Measurements from ENCODE around the gene TMEM81. TPM values are rescaled to one million over a fixed set of nuclear protein-coding genes. Genes with fewer than 3 reads are reported as not detected.
A peak's percentile ranks its signal among the peaks of the same experiment; 100 is the strongest.

The TMEM81 gene
- total and polyA plus RNA-seq, 10 donors, result 2.4 to 5.4 (median 3.4) TPM

GRCh38 chr1:205044741-205045140 lies 39.5 kb downstream of the TMEM81 start:
- intact Hi-C loops (cut with DNase I; ENCODE audit: low total_unique reads), result no loop called here
- Histone ChIP-seq H3K27me3 (replicated peaks in 1 of 7) (peaks cover 0 to 76% (median 30%) of the 10 kb centered on the region in 7 donors), H3K4me3 (no peak overlapping the region), H3K36me3 (no peaks in the 10 kb centered on the region), H3K4me1 (peaks cover 0 to 13% (median 8%) of the 10 kb centered on the region in 6 donors), H3K9me3 (no peaks in the 10 kb centered on the region), H3K27ac (no peak overlapping the region)
- no peak for DNase-seq
- 21 to 44% (median 27%) methylated on average over 5 of the region's 5 CpGs for WGBS, 5 donors
- TF ChIP-seq POLR2AphosphoS5 (IDR thresholded peaks at IDR 0.05), result no peak
- TF ChIP-seq CTCF (IDR thresholded peaks at IDR 0.05 in 8 of 11, conservative IDR thresholded peaks at IDR 0.05 in 3 of 11), result no peak
- no peak for TF ChIP-seq POLR2A (IDR thresholded peaks at IDR 0.05)

DNA sequence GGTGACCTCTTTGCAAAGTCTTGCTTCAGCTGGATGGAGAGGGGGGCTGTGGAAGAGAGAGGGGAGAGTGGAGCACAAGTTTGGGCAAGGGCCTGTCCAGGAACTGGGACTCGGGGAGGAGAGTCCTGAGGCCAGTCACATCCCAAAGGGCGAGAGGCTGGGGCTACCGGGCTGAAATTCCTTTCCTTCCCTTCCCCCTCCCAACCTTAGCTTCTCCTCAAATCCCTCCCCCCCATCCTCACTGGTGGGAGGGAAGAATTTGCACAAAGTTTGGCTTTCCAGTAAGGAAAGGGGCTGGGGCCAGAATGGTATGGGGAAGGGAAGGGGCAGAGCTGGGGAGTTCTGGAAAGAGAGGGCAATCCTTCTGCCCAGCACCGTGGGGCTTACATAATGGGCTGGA lies 40.4 kb downstream of the TMEM81 start:
- Histone ChIP-seq H3K27me3 (replicated peaks in 1 of 7) (peaks cover 0 to 76% (median 30%) of the 10 kb centered on the region in 7 donors), H3K27ac (no peak overlapping the region), H3K4me1 (peaks cover 0 to 13% (median 8%) of the 10 kb centered on the region in 6 donors), H3K36me3 (no peaks in the 10 kb centered on the region), H3K4me3 (no peak overlapping the region), H3K9me3 (no peaks in the 10 kb centered on the region)
- WGBS, 5 donors, result 31 to 53% (median 43%) methylated on average over 4 of the region's 4 CpGs
- intact Hi-C loops (cut with DNase I; ENCODE audit: low total_unique reads), result no loop called here
- TF ChIP-seq POLR2A (IDR thresholded peaks at IDR 0.05) (no peak), POLR2AphosphoS5 (IDR thresholded peaks at IDR 0.05) (no peak), CTCF (IDR thresholded peaks at IDR 0.05 in 8 of 11, conservative IDR thresholded peaks at IDR 0.05 in 3 of 11) (no peak)
- DNase-seq, result no peak

- peaks cover 0 to 13% (median 8%) of the 10 kb centered on the region in 6 donors for H3K4me1 ChIP-seq
- peak within 1 kb of the TSS in 1 of 8 donors; percentile 21 for H3K4me3 ChIP-seq
- intact Hi-C loops (cut with DNase I; ENCODE audit: low total_unique reads), result no loop called here
- no peaks in the 10 kb centered on the region for H3K9me3 ChIP-seq
- H3K27me3 ChIP-seq (replicated peaks in 1 of 7), result peaks cover 0 to 72% (median 30%) of the 10 kb centered on the region in 7 donors
- no peak for DNase-seq
- TF ChIP-seq CTCF (IDR thresholded peaks at IDR 0.05 in 8 of 11, conservative IDR thresholded peaks at IDR 0.05 in 3 of 11) (no peak), POLR2A (IDR thresholded peaks at IDR 0.05) (no peak), POLR2AphosphoS5 (IDR thresholded peaks at IDR 0.05) (no peak)
- H3K36me3 ChIP-seq, result no peaks in the 10 kb centered on the region
- H3K27ac ChIP-seq, result no peak within 1 kb of the TSS
- WGBS, 5 donors, result 7 to 15% (median 12%) methylated on average over 44 to 53 of the region's 53 CpGs
These were observed 41.1 kb downstream of the TMEM81 start, which contains the start of gene CNTN2 for GRCh38 chr1:205042911-205043806. Gene CNTN2 (plus strand): TSS chr1:205043212. CDS start chr1:205053186, 9,974 bp downstream.

Data from spleen (tissue), 11 donors.